Measurements from ENCODE around the gene DNASE2B. TPM values are rescaled to one million over a fixed set of nuclear protein-coding genes. Genes with fewer than 3 reads are reported as not detected.

Gene DNASE2B
- total RNA-seq, 1 experiment from 2014 or later: not detected

DNA sequence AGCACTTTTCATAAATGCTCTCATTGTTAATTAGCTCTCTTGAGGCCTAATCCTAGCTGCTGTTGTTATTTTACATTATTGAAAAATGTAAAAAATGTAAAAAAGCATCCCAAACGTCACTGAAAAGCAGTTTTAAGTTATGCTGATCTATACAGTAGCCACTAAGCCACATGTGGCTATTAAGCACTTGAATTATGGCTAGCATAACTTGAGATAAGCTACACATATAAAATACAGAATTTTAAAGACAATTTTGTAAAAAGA is 18.4 kb upstream of the DNASE2B start:
- Mint-ChIP-seq H3K9me3 (ENCODE audit: low read depth, unreplicated experiment) (no peaks in the 10 kb centered on the region), H3K36me3 (ENCODE audit: insufficient read depth, unreplicated experiment) (no peaks in the 10 kb centered on the region), H3K27ac (ENCODE audit: unreplicated experiment) (no peak overlapping the region), H3K27me3 (ENCODE audit: unreplicated experiment) (no peaks in the 10 kb centered on the region), H3K4me1 (ENCODE audit: low read depth, unreplicated experiment) (peaks cover 8% of the 10 kb centered on the region), H3K4me3 (ENCODE audit: low read depth, unreplicated experiment) (no peak overlapping the region)
- TF ChIP-seq CTCF (IDR thresholded peaks at IDR 0.05; ENCODE audit: unreplicated experiment): no peak
- no peak for DNase-seq
- no TSS peak for BruUV-seq (replicated peaks)
- intact Hi-C loops (cut with micrococcal nuclease; ENCODE audit: unreplicated experiment): no loop called here
- CTCF ChIA-PET: no interaction called here

DNA sequence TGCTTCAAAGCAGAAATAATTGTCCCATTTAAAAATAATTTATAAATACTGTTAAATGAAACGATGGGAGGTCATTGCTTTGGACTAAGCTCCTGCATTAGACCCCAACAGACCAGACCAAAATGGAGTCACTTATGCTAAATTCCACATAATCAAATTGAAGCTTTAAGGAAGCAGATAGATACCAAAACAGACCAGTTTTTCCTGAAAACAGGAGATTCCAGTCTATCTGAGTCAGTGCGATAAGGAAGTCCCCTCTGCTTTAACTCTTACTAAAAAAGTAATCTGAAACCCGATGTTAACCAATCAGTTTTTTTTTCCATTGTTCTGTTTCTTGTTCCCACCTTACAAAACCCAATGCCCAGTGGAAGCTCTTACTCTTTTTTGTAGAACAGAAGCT is 16.2 kb upstream of the DNASE2B start:
- no peaks in the 10 kb centered on the region for H3K27me3 Mint-ChIP-seq (ENCODE audit: unreplicated experiment)
- TF ChIP-seq CTCF (IDR thresholded peaks at IDR 0.05; ENCODE audit: unreplicated experiment): no peak
- H3K9me3 Mint-ChIP-seq (ENCODE audit: low read depth, unreplicated experiment): no peaks in the 10 kb centered on the region
- H3K4me1 Mint-ChIP-seq (ENCODE audit: low read depth, unreplicated experiment): peaks cover 11% of the 10 kb centered on the region
- no peak for DNase-seq
- no peaks in the 10 kb centered on the region for H3K36me3 Mint-ChIP-seq (ENCODE audit: insufficient read depth, unreplicated experiment)
- intact Hi-C loops (cut with micrococcal nuclease; ENCODE audit: unreplicated experiment): no loop called here
- H3K4me3 Mint-ChIP-seq (ENCODE audit: low read depth, unreplicated experiment): no peak overlapping the region
- BruUV-seq (replicated peaks): no TSS peak
- CTCF ChIA-PET: interaction anchor here (0.5 kb wide), 1 partner anchor 45 kb away, joined by 6 read pairs; no protein-coding TSS in a partner anchor
- H3K27ac Mint-ChIP-seq (ENCODE audit: unreplicated experiment): no peak overlapping the region

DNA sequence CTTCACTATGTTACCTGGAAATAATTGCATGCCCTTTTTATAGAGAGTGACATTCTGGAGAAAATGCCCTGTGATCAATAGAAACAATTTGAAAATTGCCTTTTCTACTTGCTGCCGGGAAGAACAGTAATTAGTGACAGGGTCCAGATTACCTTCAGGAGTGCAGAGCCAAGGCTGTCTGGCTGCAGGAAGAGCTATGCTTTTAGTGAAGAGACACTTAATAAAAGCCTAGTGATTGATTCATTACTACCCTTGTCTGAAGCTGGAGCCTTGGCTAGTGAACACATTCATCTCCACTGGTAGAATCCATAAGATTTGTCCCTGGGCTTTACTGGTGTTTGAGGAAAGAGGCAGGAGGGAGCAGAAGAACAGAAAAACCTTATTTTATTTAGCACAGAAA is 12.9 kb upstream of the DNASE2B start:
- CTCF ChIA-PET: no interaction called here
- Mint-ChIP-seq H3K36me3 (ENCODE audit: insufficient read depth, unreplicated experiment) (no peaks in the 10 kb centered on the region), H3K4me1 (ENCODE audit: low read depth, unreplicated experiment) (peaks cover 18% of the 10 kb centered on the region), H3K27ac (ENCODE audit: unreplicated experiment) (no peak overlapping the region), H3K27me3 (ENCODE audit: unreplicated experiment) (no peaks in the 10 kb centered on the region), H3K9me3 (ENCODE audit: low read depth, unreplicated experiment) (no peaks in the 10 kb centered on the region), H3K4me3 (ENCODE audit: low read depth, unreplicated experiment) (no peak overlapping the region)
- TF ChIP-seq CTCF (IDR thresholded peaks at IDR 0.05; ENCODE audit: unreplicated experiment): no peak
- no peak for DNase-seq
- no TSS peak for BruUV-seq (replicated peaks)
- intact Hi-C loops (cut with micrococcal nuclease; ENCODE audit: unreplicated experiment): loop anchor here (5.0 kb wide), 1 partner anchor 243 kb away; the partner anchor contains the start of gene PRKACB

GRCh38 chr1:84386716-84387479 is 11.4 kb upstream of the DNASE2B start:
- BruUV-seq (replicated peaks): no TSS peak
- DNase-seq: peak; percentile 12
- no peaks in the 10 kb centered on the region for H3K36me3 Mint-ChIP-seq (ENCODE audit: insufficient read depth, unreplicated experiment)
- no peak for TF ChIP-seq CTCF (IDR thresholded peaks at IDR 0.05; ENCODE audit: unreplicated experiment)
- no peak overlapping the region for H3K4me3 Mint-ChIP-seq (ENCODE audit: low read depth, unreplicated experiment)
- CTCF ChIA-PET: interaction anchor here (0.6 kb wide), 1 partner anchor 20 kb away, joined by 3 read pairs; no protein-coding TSS in a partner anchor
- no peaks in the 10 kb centered on the region for H3K9me3 Mint-ChIP-seq (ENCODE audit: low read depth, unreplicated experiment)
- H3K27ac Mint-ChIP-seq (ENCODE audit: unreplicated experiment): no peak overlapping the region
- peaks cover 18% of the 10 kb centered on the region for H3K4me1 Mint-ChIP-seq (ENCODE audit: low read depth, unreplicated experiment)
- intact Hi-C loops (cut with micrococcal nuclease; ENCODE audit: unreplicated experiment): loop anchor here (5.0 kb wide), 1 partner anchor 245 kb away; the partner anchor contains the start of gene PRKACB
- H3K27me3 Mint-ChIP-seq (ENCODE audit: unreplicated experiment): no peaks in the 10 kb centered on the region

Data from Calu3 (cell line).